AG20443 (cell line): ENCODE data around the gene TNRC18.
"Not testable (repeated sequence)": the region's sequence is repeated elsewhere in the genome, so short reads cannot be mapped to it uniquely, and the experiment has no call there.

Experiments used
- DNase-seq: peaks from one replicate; pipeline ENCODE4 v3.0.0; 2012; ENCODE audit warnings: low spot score, mixed read lengths

The TNRC18 gene

GRCh38 chr7:5315761-5316160, 107.9 kb downstream of the TNRC18 start:
- no peak for DNase-seq

GRCh38 chr7:5314864-5315263, 108.8 kb downstream of the TNRC18 start:
- no peak for DNase-seq

DNA sequence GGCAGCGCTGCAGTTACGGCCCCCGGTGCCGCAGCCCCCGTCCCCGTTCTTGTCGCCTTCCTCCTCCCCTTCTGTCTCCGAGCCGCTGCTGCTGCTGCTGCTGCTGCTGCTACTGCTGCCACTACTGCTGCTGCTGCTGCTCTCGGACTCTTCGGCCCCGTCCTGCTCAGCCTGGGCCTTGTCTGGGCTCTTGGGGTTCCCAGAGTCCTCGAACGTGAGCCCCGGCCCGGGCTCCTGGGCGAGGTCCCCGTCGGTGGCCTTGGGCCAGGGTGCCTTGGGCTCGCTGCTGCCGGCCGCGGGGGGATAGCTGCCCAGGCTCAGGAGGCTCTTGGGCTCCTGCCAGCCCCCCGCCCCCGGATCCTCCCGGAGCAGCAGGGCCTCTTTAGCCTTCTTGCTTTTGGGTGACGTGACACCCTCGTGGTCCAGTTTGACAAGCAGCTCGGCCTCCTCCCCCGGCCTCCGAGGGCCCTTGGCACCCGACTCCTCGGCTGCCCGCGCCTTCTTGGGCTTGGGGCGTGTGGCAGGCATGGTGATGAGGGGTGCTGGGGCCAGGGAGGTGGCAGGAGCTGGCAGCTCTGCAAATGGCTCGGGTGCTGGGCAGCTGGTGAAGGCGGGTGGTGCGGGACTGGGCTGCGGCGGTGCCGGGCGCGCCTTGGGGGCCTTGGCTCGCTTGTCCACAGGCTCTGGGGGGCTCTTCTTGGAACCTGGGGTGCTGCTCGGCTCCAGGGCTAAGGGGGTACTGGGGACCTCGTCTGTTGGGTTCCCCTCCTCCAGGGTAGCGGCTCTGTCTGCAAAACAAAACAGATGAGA, 110.4 kb downstream of the TNRC18 start:
- not testable (repeated sequence) for DNase-seq

DNA sequence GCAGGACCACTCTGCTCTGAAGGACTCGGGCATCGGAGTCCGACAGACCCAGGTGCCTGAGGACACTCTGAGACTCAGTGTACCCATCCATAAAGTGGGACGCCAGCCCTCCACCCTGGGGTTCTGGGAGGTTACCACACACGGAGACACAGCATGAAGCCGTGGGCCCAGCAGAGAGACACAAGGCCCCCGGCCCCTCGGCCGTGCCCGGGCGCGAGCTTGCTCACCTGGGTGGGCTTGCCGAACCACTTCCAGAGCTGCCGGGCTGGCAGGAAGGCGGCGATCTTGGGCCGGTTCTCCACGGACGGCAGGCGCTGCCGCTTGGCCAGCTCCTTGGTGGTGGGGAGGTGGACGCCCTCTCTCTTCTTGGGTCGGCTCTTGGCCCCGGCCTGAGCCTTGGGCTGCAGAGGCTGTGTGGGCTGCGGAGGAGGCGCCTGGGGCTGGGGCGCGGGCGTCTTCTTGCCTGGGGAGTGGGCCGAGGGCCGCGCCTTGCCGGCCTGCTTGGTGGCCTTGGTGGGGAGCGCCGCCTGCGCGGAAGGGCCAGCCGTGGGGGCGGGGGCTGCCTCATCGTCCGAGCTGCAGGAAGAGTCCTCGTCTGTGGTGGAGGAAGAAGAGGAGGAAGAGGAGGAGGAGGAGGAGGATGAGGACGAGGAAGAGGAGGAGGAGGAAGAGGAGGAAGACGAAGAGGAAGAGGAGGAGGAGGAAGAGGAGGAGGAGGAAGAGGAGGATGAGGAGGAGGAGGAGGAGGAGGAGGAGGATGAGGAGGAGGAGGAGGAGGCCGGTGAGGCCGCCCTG, 111.2 kb downstream of the TNRC18 start:
- DNase-seq = not testable (repeated sequence)

GRCh38 chr7:5310822-5311405, 112.7 kb downstream of the TNRC18 start:
- no peak for DNase-seq

DNA sequence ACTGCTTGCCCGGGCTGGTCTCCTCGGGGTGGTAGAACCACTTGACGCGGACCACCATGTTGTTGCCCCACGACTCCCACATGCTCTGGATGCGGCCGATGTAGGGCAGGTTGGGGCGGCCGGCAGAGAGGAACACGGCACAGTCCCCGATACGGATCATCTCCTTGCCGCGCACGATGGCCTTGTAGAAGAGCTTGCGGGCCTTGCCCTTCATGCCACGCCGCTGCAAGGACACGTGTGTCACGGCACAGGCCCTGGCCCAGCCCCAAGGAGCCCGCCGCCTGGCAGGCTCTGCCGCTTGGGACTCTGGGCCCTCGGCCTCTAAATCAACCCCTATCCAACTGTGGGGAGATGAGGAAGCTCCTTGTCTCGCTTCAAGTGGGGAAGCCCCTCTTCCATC, 114.5 kb downstream of the TNRC18 start:
- DNase-seq = no peak

GRCh38 chr7:5307221-5308142, 116.2 kb downstream of the TNRC18 start:
- DNase-seq = not testable (repeated sequence)

GRCh38 chr7:5305050-5305449, 118.6 kb downstream of the TNRC18 start:
- not testable (repeated sequence) for DNase-seq

GRCh38 chr7:5303591-5304505, 119.8 kb downstream of the TNRC18 start:
- no peak for DNase-seq

DNA sequence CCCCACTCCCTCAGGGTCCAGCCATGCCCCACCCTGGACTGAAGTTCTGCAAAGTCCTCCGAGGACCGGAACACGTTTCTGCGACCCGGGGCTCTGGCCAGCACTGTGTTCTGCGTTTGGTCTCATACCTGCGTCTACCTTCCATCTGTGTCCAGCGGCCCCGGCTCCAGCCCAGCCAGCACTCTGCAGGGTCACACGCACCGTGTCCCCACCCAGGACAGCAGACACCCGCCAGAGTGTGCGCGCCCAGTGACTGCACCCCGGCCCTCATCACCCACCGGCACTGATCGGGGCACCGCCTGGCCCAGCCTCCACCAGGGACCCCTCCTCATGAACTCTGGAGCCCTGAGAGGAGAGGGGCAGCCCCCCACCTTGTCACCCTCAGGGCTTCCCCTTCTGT, 120.6 kb downstream of the TNRC18 start:
- no peak for DNase-seq

DNA sequence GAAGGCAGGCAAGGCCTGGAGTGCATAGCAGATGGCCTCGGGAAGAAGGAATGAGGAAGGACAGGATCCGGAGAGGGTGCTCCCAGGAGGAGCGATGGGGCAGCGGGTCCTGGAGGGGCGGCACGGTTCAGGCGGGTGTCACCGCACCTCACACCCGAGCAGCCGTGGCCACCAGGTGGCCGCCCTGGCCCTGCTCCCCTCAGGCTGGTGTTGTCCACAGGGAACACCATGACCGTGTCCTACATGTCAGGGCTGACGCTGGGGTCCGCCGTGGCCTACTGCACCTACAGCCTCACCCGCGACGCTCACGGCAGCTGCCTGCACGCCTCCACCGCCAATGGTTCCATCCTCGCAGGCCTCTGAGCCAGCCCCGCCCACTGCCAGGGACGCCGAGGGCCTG, 121.1 kb downstream of the TNRC18 start:
- no peak for DNase-seq

DNA sequence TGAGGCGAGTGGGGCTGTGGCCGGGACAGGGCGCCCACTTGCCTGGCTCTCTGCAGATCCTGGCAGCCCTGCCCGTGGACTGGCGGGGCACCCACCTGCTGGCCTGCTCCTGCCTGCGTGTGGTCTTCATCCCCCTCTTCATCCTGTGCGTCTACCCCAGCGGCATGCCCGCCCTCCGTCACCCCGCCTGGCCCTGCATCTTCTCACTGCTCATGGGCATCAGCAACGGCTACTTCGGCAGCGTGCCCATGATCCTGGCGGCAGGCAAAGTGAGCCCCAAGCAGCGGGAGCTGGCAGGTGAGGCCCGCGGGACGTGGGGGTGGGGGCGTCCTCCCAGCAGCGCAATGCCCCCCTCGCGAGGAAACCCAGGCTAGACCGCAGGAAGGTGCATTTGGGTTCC, 123.3 kb downstream of the TNRC18 start:
- no peak for DNase-seq

- DNase-seq = no peak
Observed at GRCh38 chr7:5296611-5297226, 126.9 kb downstream of the TNRC18 start.

DNA sequence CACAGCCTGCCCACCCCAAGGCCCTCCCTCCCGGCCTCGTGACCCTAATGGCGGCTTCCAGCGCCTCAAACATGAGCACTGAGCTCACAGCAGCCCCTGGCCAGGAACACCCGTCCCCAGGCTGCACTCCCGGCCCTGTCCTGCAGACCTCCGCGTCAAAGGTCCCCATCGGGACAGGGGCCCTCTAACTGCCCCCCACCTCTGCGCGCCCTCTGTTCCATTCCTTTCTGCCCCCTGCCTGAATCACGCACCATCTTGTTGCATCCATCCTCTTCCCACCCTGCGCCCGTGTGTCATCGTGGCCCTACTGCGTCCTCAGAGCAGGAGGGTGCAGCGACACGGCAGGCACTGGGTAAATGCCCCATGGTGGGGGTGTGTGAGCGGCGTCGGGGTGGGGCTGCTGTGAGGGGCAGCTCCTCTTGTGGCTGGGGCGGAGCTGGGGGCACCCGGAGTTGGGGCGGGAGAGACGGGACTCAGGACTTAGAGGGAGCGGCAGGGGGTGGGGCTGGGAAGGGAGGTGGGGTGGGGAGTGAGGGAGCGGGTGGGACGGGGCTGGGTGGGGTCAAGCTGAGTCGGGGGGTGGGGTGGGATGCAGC, 127.5 kb downstream of the TNRC18 start:
- DNase-seq = no peak

DNA sequence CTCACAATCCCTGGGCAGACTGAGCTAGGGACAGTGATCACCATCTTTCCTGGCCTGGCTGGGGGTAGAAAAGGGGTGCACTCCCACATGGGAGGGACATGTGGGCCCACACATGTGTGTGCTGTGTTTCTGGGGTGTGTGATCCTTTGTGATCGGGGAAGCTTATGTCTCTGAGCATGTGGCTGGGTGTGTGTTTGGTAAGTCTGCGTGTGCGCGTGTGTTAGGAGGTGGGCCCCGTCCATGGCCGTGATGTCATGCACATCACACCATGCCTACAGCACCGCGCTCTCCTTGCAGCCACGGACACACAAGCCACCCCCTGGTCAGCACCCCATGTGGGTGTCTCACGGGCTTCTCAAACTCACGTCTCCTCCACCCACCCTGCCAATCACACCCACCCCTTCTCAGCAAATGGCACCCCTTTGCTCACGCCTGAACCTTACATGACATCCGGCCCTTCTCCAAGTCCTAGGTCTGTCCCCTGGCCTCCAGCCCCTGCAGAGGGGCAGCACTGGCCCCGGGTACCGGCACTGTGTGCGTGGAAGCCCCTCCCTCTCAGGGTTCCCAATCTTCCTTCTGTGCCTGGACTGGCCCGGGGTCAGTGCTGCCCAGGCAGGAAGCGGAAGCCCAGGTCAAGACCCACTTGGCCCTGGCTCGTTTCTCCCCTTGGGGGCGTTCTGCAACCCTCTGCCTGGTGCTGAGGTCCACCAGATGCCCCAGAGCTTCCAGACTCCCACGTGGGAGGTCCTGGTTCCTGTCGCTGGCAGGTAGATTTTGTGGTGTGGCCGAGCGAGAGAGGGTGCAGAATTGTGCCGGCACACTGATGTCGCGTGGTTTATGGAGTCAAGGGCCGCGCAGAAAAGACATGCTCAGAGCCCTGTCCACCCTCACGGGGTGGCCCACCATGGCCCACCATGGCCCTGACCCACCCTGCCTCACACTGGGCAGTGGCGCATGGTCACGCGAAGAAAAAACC, 128.3 kb downstream of the TNRC18 start:
- DNase-seq = no peak

GRCh38 chr7:5294169-5294987, 129.3 kb downstream of the TNRC18 start:
- no peak for DNase-seq

GRCh38 chr7:5291711-5292335, 131.8 kb downstream of the TNRC18 start:
- not testable (repeated sequence) for DNase-seq
